HG03354 (cell line): ENCODE results near the gene CHD9NB.

Experiments
- ATAC-seq: cut with Tn5 transposase; IDR thresholded peaks from one replicate; pipeline ENCODE4 v1.9.1; 2021; ENCODE audit warnings: mild to moderate bottlenecking; ENCODE audit not compliant: unreplicated experiment, poor library complexity, severe bottlenecking

CHD9NB gene

DNA sequence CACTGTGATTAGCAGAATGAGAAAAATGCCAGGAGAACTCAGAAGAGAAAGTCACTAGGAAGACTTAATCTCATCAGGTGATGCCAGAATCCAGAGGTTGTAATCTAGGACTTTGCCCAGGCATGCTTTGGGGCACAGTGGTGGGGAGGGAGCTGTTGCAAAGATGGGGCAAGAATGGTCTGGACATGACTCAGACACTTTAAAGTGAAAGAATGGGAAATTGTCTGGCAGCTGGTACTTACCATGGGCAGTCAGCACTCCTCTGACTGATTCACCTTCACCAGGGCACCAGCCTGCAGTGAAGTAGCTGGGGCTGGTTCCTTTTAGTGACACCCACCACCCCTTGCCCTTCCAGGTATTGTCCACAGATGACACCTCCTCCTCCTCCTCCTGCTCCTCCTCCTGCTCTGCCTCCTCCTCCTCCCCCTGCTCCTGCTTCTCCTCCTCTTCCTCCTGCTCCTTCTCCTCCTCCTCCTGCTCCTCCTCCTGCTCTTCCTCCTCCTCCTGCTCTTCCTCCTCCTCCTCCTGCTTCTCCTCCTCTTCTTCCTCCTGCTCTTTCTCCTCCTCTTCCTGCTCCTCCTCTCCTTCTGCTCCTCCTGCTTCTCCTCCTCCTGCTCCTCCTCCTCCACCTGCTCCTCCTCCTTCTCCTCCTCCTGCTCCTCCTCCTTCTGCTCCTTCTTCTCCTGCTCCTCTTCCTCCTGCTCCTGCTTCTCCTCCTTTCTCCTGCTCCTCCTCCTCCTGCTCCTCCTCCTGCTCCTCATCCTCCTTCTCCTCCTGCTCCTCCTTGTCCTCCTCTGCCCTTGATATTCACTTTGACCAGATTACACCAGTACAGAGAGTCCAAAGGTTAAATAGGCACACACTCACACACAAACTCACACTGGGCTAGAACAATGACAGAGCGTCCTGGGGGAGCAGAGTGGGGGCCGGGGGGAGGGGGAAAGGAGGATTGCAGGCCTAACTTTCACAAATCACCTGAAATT is at the start of gene CHD9NB:
CHD9NB (minus strand) TSS at position 379 of the 983 bp plus-strand sequence. CDS start 8,739 bp downstream, outside the sequence.
- ATAC-seq, result peak; percentile 19

- ATAC-seq, result no peak
These were observed 48.2 kb upstream of the CHD9NB start for GRCh38 chr16:53100889-53101288.

DNA sequence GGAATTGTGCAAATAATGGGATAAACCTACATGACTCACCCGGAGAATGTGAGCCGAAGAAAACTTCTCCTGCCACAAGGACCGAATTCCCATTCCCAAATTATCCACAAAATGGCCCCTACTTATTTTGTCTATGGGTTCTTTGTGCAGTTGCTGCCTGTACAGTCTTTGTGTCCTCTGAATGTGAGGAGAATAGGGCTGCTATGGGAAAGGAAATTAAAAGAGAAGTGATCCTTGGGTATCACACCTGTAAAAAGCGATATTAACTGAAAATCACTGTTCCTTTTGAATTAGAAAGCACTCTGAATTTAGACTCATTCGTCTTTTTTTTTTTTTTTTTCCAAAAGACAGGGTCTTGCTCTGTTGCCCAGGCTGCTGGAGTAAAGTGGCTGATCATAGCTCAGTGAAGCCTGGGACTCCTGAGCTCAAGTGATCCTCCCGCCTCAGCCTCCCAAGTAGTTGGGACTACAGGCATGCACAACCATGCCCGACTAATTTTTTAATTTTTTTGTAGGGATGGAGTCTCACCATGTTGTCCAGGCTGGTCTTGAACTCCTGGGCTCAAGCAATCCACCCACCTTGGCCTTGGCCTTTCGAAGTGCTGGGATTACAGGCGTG is 47.5 kb upstream of the CHD9NB start:
- ATAC-seq, result no peak

GRCh38 chr16:53099318-53100130 is 46.8 kb upstream of the CHD9NB start:
- ATAC-seq, result peak; percentile 69

DNA sequence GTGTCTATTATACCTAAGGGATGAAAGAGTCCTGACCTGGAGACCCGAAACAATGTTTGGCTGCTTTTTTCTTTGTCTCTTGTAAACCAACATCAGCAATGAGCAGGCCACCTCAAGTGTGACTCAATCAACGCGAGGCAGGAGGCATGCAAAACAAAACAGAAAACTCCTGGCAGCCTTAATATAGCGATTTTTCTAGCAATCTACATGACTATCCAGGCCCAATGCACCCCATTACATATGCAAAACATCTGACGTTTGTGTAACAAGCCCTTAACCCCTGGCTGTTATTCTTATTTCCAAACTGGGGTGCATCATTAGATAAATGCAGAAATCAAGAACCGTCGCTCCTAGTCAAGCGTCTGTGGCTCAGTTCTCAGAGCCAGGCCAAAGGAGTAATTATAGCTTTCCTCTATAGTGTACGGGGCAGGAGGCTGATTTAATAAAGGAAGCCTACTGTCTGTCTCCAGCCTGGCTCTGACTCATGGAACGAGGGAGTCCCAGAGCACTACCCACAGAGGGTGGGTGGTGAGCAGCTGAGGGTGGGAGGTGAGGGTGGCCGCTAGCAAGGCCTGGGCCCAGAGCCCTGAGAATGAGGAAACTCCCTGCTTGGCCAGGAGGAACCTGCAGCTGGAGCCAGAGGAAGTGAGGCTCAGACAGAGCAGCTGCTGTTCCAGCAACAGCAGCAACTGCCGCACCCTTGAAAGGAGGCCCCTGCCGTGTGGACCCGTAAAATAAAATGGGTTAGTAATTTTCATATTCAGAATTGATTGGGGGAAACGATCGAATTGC is 46.0 kb upstream of the CHD9NB start:
- peak; percentile 76 for ATAC-seq

DNA sequence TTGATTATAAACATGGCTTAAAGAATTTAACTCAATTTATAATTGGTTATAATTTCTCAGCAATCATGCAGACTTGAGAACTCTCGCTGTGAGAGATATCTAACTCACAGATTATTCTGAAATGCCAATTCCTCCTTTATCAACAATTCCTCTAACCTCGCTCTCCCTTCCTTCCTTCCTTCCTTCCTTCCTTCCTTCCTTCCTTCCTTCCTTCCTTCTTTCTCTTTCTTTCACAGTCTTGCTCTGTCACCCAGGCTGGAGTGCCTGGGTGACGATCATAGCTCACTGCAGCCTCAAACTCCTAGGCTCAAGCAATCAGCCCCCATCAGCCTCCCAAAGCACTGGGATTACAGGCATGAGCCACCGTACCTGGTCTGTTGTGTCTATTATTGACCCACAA is 44.5 kb upstream of the CHD9NB start:
- ATAC-seq, result no peak

GRCh38 chr16:53094013-53094630 is 41.4 kb upstream of the CHD9NB start:
- ATAC-seq, result peak; percentile 48

- ATAC-seq, result no peak
These were observed 40.6 kb upstream of the CHD9NB start for GRCh38 chr16:53093162-53093744.

GRCh38 chr16:53092284-53092683 is 39.6 kb upstream of the CHD9NB start:
- ATAC-seq, result no peak

DNA sequence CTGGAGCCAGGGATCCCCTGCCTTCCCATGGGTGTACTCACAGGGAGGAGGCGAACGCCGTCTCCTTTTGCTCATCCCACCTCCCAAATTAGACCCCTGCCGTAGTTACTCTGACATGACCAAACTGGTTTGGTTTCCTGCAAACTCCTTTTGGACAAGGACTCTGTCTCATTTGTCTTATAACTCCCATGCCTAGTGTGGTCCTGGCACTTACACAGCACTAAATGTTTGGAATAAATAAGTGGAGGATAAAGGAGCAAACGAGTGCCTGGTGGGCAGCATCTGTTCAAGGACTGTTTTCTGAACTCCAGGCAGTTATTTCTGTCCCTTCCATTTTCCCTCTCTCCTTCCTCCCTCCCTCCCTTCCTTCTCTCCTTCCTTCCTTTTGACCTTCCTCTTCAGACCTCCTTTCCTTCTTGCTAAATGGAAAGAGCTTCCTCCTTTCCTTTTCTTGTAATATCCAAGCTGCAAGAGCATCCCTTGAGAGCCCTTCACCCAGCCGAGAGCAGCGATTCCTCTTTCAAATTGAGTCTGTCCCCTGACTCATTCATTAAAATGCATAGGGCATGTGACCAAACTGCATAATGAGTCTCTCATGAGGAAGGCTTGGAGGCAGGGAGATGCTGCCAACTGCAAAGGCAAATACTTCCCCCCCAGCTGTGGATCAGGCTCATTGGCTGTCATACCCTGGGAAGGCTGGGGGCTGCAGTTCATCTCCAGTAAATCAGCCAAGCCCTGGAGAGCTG is 38.9 kb upstream of the CHD9NB start:
- peak; percentile 59 for ATAC-seq

- ATAC-seq, result peak; percentile 49
These were observed 38.1 kb upstream of the CHD9NB start for GRCh38 chr16:53090591-53091411.

DNA sequence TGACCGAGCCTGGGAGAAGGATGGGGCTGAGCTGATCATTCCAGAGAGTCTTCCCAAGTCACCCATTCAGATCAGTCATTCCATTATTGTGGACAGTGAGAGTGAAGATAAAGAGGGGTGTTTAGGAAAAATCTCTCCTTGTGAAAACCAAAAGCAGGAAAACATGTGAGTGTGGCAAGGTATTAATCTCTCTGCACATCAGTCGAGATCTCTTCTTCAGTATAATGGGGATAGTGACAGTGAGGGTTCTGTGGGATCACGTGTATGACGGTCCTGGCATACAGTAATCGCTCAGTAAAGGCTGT is 37.5 kb upstream of the CHD9NB start:
- no peak for ATAC-seq

GRCh38 chr16:53089434-53090285 is 37.0 kb upstream of the CHD9NB start:
- ATAC-seq, result no peak

GRCh38 chr16:53087101-53087500 is 34.4 kb upstream of the CHD9NB start:
- no peak for ATAC-seq

- ATAC-seq, result no peak
These were observed 33.3 kb upstream of the CHD9NB start for GRCh38 chr16:53085931-53086421.

GRCh38 chr16:53085369-53085843 is 32.7 kb upstream of the CHD9NB start:
- no peak for ATAC-seq
